Measurements from ENCODE around the gene UGT1A6. TPM values are rescaled to one million over a fixed set of nuclear protein-coding genes. Genes with fewer than 3 reads are reported as not detected.
"Not testable (repeated sequence)": the region's sequence is repeated elsewhere in the genome, so short reads cannot be mapped to it uniquely, and the experiment has no call there.

UGT1A6 gene
- total RNA-seq, 1 donor from 2014 or later, result 0.13 TPM

GRCh38 chr2:233655043-233655442, 37.6 kb upstream of the UGT1A6 start:
- no peaks in the 10 kb centered on the region for H3K27me3 ChIP-seq (ENCODE audit: control insufficient read depth, insufficient read depth, low read length)
- no peaks in the 10 kb centered on the region for H3K36me3 ChIP-seq (ENCODE audit: control insufficient read depth, insufficient read depth, low read length)
- no peak overlapping the region for H3K4me3 ChIP-seq (ENCODE audit: low read depth, low read length)
- DNase-seq (ENCODE audit: low read depth), result no peak
- TF ChIP-seq CTCF (IDR thresholded peaks at IDR 0.05; ENCODE audit: insufficient read depth, low read length, poor library complexity, severe bottlenecking), result no peak

GRCh38 chr2:233655943-233656342, 36.7 kb upstream of the UGT1A6 start:
- not testable (repeated sequence) for H3K27me3 ChIP-seq (ENCODE audit: control insufficient read depth, insufficient read depth, low read length); DNase-seq (ENCODE audit: low read depth); H3K4me3 ChIP-seq (ENCODE audit: low read depth, low read length); H3K36me3 ChIP-seq (ENCODE audit: control insufficient read depth, insufficient read depth, low read length)

- TF ChIP-seq CTCF (IDR thresholded peaks at IDR 0.05; ENCODE audit: insufficient read depth, low read length, poor library complexity, severe bottlenecking), result no peak
- Histone ChIP-seq H3K36me3 (ENCODE audit: control insufficient read depth, insufficient read depth, low read length) (no peaks in the 10 kb centered on the region), H3K4me3 (ENCODE audit: low read depth, low read length) (no peak overlapping the region), H3K27me3 (ENCODE audit: control insufficient read depth, insufficient read depth, low read length) (no peaks in the 10 kb centered on the region)
- DNase-seq (ENCODE audit: low read depth), result no peak
Observed at GRCh38 chr2:233656443-233656842, 36.2 kb upstream of the UGT1A6 start.

- DNase-seq (ENCODE audit: low read depth), result no peak
- Histone ChIP-seq H3K36me3 (ENCODE audit: control insufficient read depth, insufficient read depth, low read length) (no peaks in the 10 kb centered on the region), H3K27me3 (ENCODE audit: control insufficient read depth, insufficient read depth, low read length) (no peaks in the 10 kb centered on the region), H3K4me3 (ENCODE audit: low read depth, low read length) (no peak overlapping the region)
- no peak for TF ChIP-seq CTCF (IDR thresholded peaks at IDR 0.05; ENCODE audit: insufficient read depth, low read length, poor library complexity, severe bottlenecking)
Observed at GRCh38 chr2:233658610-233659009, 34.1 kb upstream of the UGT1A6 start.

GRCh38 chr2:233663911-233664310, 28.8 kb upstream of the UGT1A6 start:
- H3K36me3 ChIP-seq (ENCODE audit: control insufficient read depth, insufficient read depth, low read length), result no peaks in the 10 kb centered on the region
- DNase-seq (ENCODE audit: low read depth), result no peak
- TF ChIP-seq CTCF (IDR thresholded peaks at IDR 0.05; ENCODE audit: insufficient read depth, low read length, poor library complexity, severe bottlenecking), result no peak
- H3K27me3 ChIP-seq (ENCODE audit: control insufficient read depth, insufficient read depth, low read length), result no peaks in the 10 kb centered on the region
- no peak overlapping the region for H3K4me3 ChIP-seq (ENCODE audit: low read depth, low read length)

- Histone ChIP-seq H3K36me3 (ENCODE audit: control insufficient read depth, insufficient read depth, low read length) (no peaks in the 10 kb centered on the region), H3K27me3 (ENCODE audit: control insufficient read depth, insufficient read depth, low read length) (no peaks in the 10 kb centered on the region), H3K4me3 (ENCODE audit: low read depth, low read length) (no peak overlapping the region)
- TF ChIP-seq CTCF (IDR thresholded peaks at IDR 0.05; ENCODE audit: insufficient read depth, low read length, poor library complexity, severe bottlenecking), result no peak
- DNase-seq (ENCODE audit: low read depth), result peak; percentile 35
Observed at GRCh38 chr2:233668605-233669260, 24.0 kb upstream of the UGT1A6 start.
